H1 (cell line): ENCODE results near the gene CRADD. TPM values are rescaled to one million over a fixed set of nuclear protein-coding genes. Genes with fewer than 3 reads are reported as not detected.

Experiments
- CTCF ChIA-PET: fragments of 300-600 bp; sonication (Branson Sonifier 250); formaldehyde crosslinking; loops from one replicate; lab custom pipeline; 2021; ENCODE audit not compliant: partially characterized antibody; lab: Charles Lee
- POLR2A ChIA-PET: fragments of 300-600 bp; sonication (Branson Sonifier 250); formaldehyde crosslinking; loops from one replicate; lab custom pipeline; 2021; ENCODE audit warnings: inconsistent platforms; ENCODE audit not compliant: partially characterized antibody; lab: Charles Lee
- DNase-seq, 2 experiments: peaks; one replicate each; pipeline versions ENCODE4 v3.0.0 to v3.0.0-alpha.2; 2010 to 2022; ENCODE audit warnings: low spot score in 2 of 2, low read depth in 1 of 2, mixed read lengths in 1 of 2
- FAIRE-seq: peaks from 2 replicates; lab custom pipeline; 2011; peaks lifted over from hg19 to GRCh38; lab: Jason Lieb, UNC
- H2AFZ ChIP-seq: 2 replicates; pipeline ENCODE4 v1.8.1; 2012; ENCODE audit warnings: low read length, inconsistent platforms
- H2AK5ac ChIP-seq: 2 replicates; pipeline ENCODE4 v1.6.1; 2013; ENCODE audit warnings: low read depth, low read length
- H2BK120ac ChIP-seq: replicated peaks from 2 replicates; pipeline ENCODE3; 2013; ENCODE audit warnings: low read depth, low read length, inconsistent platforms
- H2BK12ac ChIP-seq: 2 replicates; pipeline ENCODE4 v1.6.1; 2013; ENCODE audit warnings: low read depth, low read length
- H2BK15ac ChIP-seq: 2 replicates; pipeline ENCODE4 v1.6.1; 2013; ENCODE audit warnings: low read length
- H2BK20ac ChIP-seq: 2 replicates; pipeline ENCODE4 v1.6.1; 2013; ENCODE audit warnings: low read length
- H2BK5ac ChIP-seq: 2 replicates; pipeline ENCODE4 v1.6.1; 2013; ENCODE audit warnings: low read depth, low read length
- H3K14ac ChIP-seq: 2 replicates; pipeline ENCODE4 v1.6.1; 2013; ENCODE audit warnings: inconsistent platforms; ENCODE audit not compliant: insufficient read length
- H3K18ac ChIP-seq: 2 replicates; pipeline ENCODE4 v1.6.1; 2013; ENCODE audit warnings: low read length; ENCODE audit errors: extremely low read depth
- H3K23ac ChIP-seq: 2 replicates; pipeline ENCODE4 v1.6.1; 2013; ENCODE audit warnings: inconsistent platforms; ENCODE audit not compliant: insufficient read length
- H3K23me2 ChIP-seq: 2 replicates; pipeline ENCODE4 v1.6.1; 2013; ENCODE audit warnings: low read depth, low read length
- H3K27ac ChIP-seq: 2 replicates; pipeline ENCODE4 v1.6.1; 2011; ENCODE audit warnings: low read depth, low read length, inconsistent platforms
- H3K27me3 ChIP-seq, 4 experiments: replicated peaks in 1 of 4; 1 replicate in 1 of 4; 2 replicates in 3 of 4; pipeline versions ENCODE4 v1.6.1 to v1.8.1; 2011 to 2013; ENCODE audit warnings: low read length in 3 of 4, mild to moderate bottlenecking in 3 of 4, inconsistent platforms in 2 of 4, mixed read lengths in 2 of 4, moderate library complexity in 1 of 4; ENCODE audit not compliant: control insufficient read depth in 3 of 4, insufficient read depth in 3 of 4; ENCODE audit errors: extremely low read depth in 1 of 4
- H3K36me3 ChIP-seq, 4 experiments: 2 replicates each; pipeline versions ENCODE4 v1.6.1 to v1.8.1; 2011 to 2013; ENCODE audit warnings: mild to moderate bottlenecking in 4 of 4, low read length in 3 of 4, moderate library complexity in 2 of 4, control low read depth in 1 of 4, inconsistent platforms in 1 of 4; ENCODE audit not compliant: insufficient read depth in 4 of 4, control insufficient read depth in 2 of 4
- H3K4ac ChIP-seq: replicated peaks from 2 replicates; pipeline ENCODE3; 2013; ENCODE audit warnings: low read length, low read depth, mixed read lengths, inconsistent platforms; ENCODE audit not compliant: insufficient read length
- H3K4me1 ChIP-seq, 4 experiments: replicated peaks in 1 of 4; 1 replicate in 1 of 4; 2 replicates in 3 of 4; pipeline versions ENCODE4 v1.6.1 to v1.8.1; 2011 to 2013; ENCODE audit warnings: low read length in 3 of 4, inconsistent platforms in 2 of 4, mixed read lengths in 1 of 4; ENCODE audit not compliant: insufficient read depth in 4 of 4, control insufficient read depth in 3 of 4
- H3K4me2 ChIP-seq, 2 experiments: 2 replicates each; pipeline versions ENCODE4 v1.6.1 to v1.8.1; 2011 to 2013; ENCODE audit warnings: low read depth in 2 of 2, low read length in 2 of 2, control low read depth in 1 of 2, inconsistent platforms in 1 of 2, mild to moderate bottlenecking in 1 of 2; ENCODE audit not compliant: insufficient read depth in 1 of 2
- H3K4me3 ChIP-seq, 4 experiments: fragments of 200-600, 300-600 bp in 1 of 4; sonication (generic), shearing (Covaris generic), sonication (Bioruptor Twin) in 1 of 4; 2 replicates each; pipeline versions ENCODE4 v1.5.1 to v1.8.1; 2011 to 2016; ENCODE audit warnings: low read length in 4 of 4, low read depth in 3 of 4, control low read depth in 2 of 4, inconsistent platforms in 2 of 4, mild to moderate bottlenecking in 2 of 4, mixed read lengths in 1 of 4, moderate library complexity in 1 of 4; ENCODE audit not compliant: insufficient read depth in 2 of 4; ENCODE audit errors: extremely low read depth in 1 of 4
- H3K56ac ChIP-seq: replicated peaks from 2 replicates; pipeline ENCODE3; 2013; ENCODE audit warnings: low read depth, mild to moderate bottlenecking, mixed read lengths, low read length, inconsistent platforms; ENCODE audit not compliant: insufficient read length
- H3K79me1 ChIP-seq: 2 replicates; pipeline ENCODE4 v1.6.1; 2013; ENCODE audit warnings: low read depth, low read length, control low read depth
- H3K79me2 ChIP-seq, 2 experiments: 2 replicates each; pipeline versions ENCODE4 v1.6.1 to v1.8.1; 2012 to 2013; ENCODE audit warnings: low read length in 2 of 2, mild to moderate bottlenecking in 2 of 2, inconsistent platforms in 1 of 2; ENCODE audit not compliant: insufficient read depth in 2 of 2, control insufficient read depth in 1 of 2
- H3K9ac ChIP-seq, 4 experiments: replicated peaks in 1 of 4; 1 replicate in 1 of 4; 2 replicates in 3 of 4; pipeline versions ENCODE4 v1.6.1 to v1.8.1; 2011 to 2013; ENCODE audit warnings: low read depth in 3 of 4, low read length in 3 of 4, control low read depth in 2 of 4, mild to moderate bottlenecking in 2 of 4, moderate library complexity in 2 of 4, inconsistent platforms in 1 of 4; ENCODE audit errors: extremely low read depth in 1 of 4
- H3K9me3 ChIP-seq, 2 experiments: 2 replicates each; pipeline versions ENCODE4 v1.6.1 to v1.8.1; 2012 to 2013; ENCODE audit warnings: mild to moderate bottlenecking in 2 of 2, moderate library complexity in 2 of 2, control low read depth in 1 of 2, inconsistent platforms in 1 of 2, low read depth in 1 of 2, low read length in 1 of 2, mixed read lengths in 1 of 2; ENCODE audit not compliant: insufficient read depth in 2 of 2
- H4K20me1 ChIP-seq, 2 experiments: replicated peaks in 1 of 2; 2 replicates each; pipeline versions ENCODE3 to v1.8.1; 2011 to 2013; ENCODE audit warnings: inconsistent platforms in 2 of 2, low read length in 2 of 2, mild to moderate bottlenecking in 1 of 2; ENCODE audit not compliant: insufficient read depth in 2 of 2, control insufficient read depth in 1 of 2
- H4K5ac ChIP-seq: 2 replicates; pipeline ENCODE4 v1.6.1; 2013; ENCODE audit warnings: low read length, low read depth, mixed read lengths, inconsistent platforms; ENCODE audit not compliant: insufficient read length
- H4K8ac ChIP-seq: 2 replicates; pipeline ENCODE4 v1.8.0; 2013; ENCODE audit warnings: mild to moderate bottlenecking, moderate library complexity, low read length, inconsistent platforms; ENCODE audit not compliant: insufficient read depth; ENCODE audit errors: extremely low read depth
- H4K91ac ChIP-seq: replicated peaks from 2 replicates; pipeline ENCODE3; 2013; ENCODE audit warnings: low read length, mixed read lengths, inconsistent platforms; ENCODE audit not compliant: insufficient read length
- RAD21 ChIP-seq, 2 experiments: IDR thresholded peaks in 1 of 2; conservative IDR thresholded peaks in 1 of 2; 2 replicates each; pipeline ENCODE4 v1.6.1; 2011; ENCODE audit warnings: low read depth in 2 of 2, low read length in 2 of 2, improper control_type of control experiment in 1 of 2, inconsistent platforms in 1 of 2, mild to moderate bottlenecking in 1 of 2, moderate library complexity in 1 of 2
- SIX5 ChIP-seq: IDR thresholded peaks from 2 replicates; pipeline ENCODE4 v1.6.1; 2011; ENCODE audit warnings: mild to moderate bottlenecking, low read depth, low read length
- SP1 ChIP-seq: IDR thresholded peaks from 2 replicates; pipeline ENCODE4 v1.6.1; 2011; ENCODE audit warnings: low read depth, low read length
- WGBS, 2 experiments: shearing (Covaris generic) in 1 of 2; methylation state at CpG; one replicate each; pipeline versions ENCODE4 v1.1.6 to v1.1.7; 2013 to 2015; ENCODE audit warnings: low lambda C conversion rate in 2 of 2, mixed read lengths in 2 of 2, inconsistent platforms in 1 of 2, low coverage in 1 of 2, missing lambda C conversion rate in 1 of 2; ENCODE audit not compliant: insufficient replicate concordance in 2 of 2, insufficient coverage in 1 of 2, insufficient read length in 1 of 2; ENCODE audit errors: extremely low coverage in 1 of 2, missing lambda C conversion rate in 1 of 2; 5-methylcytosine and 5-hydroxymethylcytosine counted together
- polyA plus RNA-seq, 7 experiments: library from polyadenylated mRNA; depleted of rRNA in 3 of 7; stranded (reverse) in 5 of 7; unstranded in 2 of 7; fragments of >200 nt in 5 of 7; fragments of 200-250 nt in 2 of 7; gene quantifications; 1 replicate in 5 of 7; 2 replicates in 1 of 7; 4 replicates in 1 of 7; pipeline versions ENCODE4 v1.2.1 to v1.2.3, GENCODE V29; 2011 to 2013; ENCODE audit warnings: missing spikeins in 2 of 7, mixed read lengths in 2 of 7
- total RNA-seq: library from RNA; stranded (reverse); fragmentation: NEBNext Ultra II Directional; extraction: Animal tissue kit (Norgen Biotek cat#: 25700); gene quantifications from 2 replicates; pipeline ENCODE4 v1.2.1, GENCODE V29; 2021
- TF ChIP-seq, protein P1 (sequence below), 3 experiments: IDR thresholded peaks; 1 replicate in 2 of 3; 2 replicates in 1 of 3; pipeline versions ENCODE4 v1.5.1 to v1.6.1; 2011; ENCODE audit warnings: low read length in 3 of 3, mild to moderate bottlenecking in 3 of 3, inconsistent platforms in 2 of 3, low read depth in 1 of 3, moderate library complexity in 1 of 3; ENCODE audit not compliant: insufficient read depth in 1 of 3; ENCODE audit errors: control extremely low read depth in 1 of 3

Gene CRADD
- total and polyA plus RNA-seq, 2 of the 8 experiments (the other 6 are each of a cell fraction or from before 2014, with no cell fraction given), result 8.1 to 15.4 TPM

DNA sequence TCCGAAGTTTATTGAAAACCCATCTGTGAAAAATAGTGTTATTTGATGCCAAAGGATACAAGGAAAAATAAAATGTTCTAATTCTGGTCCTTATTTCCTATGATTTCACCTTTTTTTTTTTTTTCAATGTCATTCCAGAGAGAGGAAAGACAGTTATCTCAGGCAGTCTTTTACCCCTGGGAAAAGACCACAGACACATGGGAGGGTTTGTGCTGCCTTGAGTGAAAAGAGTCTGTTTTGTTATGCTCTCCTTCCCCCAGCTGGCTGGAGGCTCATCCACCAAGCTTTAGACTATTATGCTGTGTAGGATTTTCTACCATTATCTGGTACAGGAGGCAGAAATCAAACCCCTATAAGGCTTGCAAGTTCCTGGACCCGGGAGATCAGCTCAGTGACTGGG is 151.8 kb downstream of the CRADD start:
- CTCF ChIA-PET, result interaction anchor here (0.6 to 3.6 kb wide), 8 partner anchors 10 to 272 kb away, joined by 3 to 18 read pairs (median 4); no protein-coding TSS in a partner anchor
- Histone ChIP-seq H3K4me3 (no peak overlapping the region), H3K23ac (no peak overlapping the region), H3K4me1 (peaks cover 1 to 6% (median 3%) of the 10 kb centered on the region in 4 experiments; a peak in 5 of 7 replicates), H2BK12ac (no peak overlapping the region; the same call in 1 of the 2 replicates), H3K36me3 (no peaks in the 10 kb centered on the region), H3K79me1 (no peaks in the 10 kb centered on the region), H3K9ac (no peak overlapping the region), H3K27me3 (no peaks in the 10 kb centered on the region; a peak in 1 of 7 replicates), H3K14ac (no peak overlapping the region), H3K56ac (no peak overlapping the region), H3K18ac (no peak overlapping the region), H2BK20ac (no peak overlapping the region), H3K4ac (no peak overlapping the region), H4K20me1 (no peaks in the 10 kb centered on the region), H2BK15ac (no peak overlapping the region), H3K4me2 (no peak overlapping the region), H3K9me3 (no peaks in the 10 kb centered on the region), H4K5ac (no peak overlapping the region), H2AFZ (no peak overlapping the region), H4K8ac (no peak overlapping the region), H2AK5ac (no peak overlapping the region), H4K91ac (no peak overlapping the region), H3K79me2 (no peaks in the 10 kb centered on the region), H3K23me2 (no peaks in the 10 kb centered on the region), H3K27ac (no peak overlapping the region), H2BK120ac (no peak overlapping the region), H2BK5ac (no peak overlapping the region)
- FAIRE-seq (no peak), DNase-seq (no peak)
- POLR2A ChIA-PET, result interaction anchor here (0.6 kb wide), 1 partner anchor 323 kb away, joined by 3 read pairs; no protein-coding TSS in a partner anchor
- 81% methylated on average over 2 of the region's 2 CpGs; no CpG with 5 or more reads in 1 of the 2 experiments for WGBS, 2 experiments
- TF ChIP-seq RAD21 (IDR thresholded peaks at IDR 0.05 in 1 of 2, conservative IDR thresholded peaks at IDR 0.05 in 1 of 2; ENCODE audit: low read depth in 2 of 2, low read length in 2 of 2) (peak in 1 of 2 experiments; percentile 9; a peak in 1 of 4 replicates), SP1 (no peak), SIX5 (no peak)
- TF ChIP-seq, protein P1, sequence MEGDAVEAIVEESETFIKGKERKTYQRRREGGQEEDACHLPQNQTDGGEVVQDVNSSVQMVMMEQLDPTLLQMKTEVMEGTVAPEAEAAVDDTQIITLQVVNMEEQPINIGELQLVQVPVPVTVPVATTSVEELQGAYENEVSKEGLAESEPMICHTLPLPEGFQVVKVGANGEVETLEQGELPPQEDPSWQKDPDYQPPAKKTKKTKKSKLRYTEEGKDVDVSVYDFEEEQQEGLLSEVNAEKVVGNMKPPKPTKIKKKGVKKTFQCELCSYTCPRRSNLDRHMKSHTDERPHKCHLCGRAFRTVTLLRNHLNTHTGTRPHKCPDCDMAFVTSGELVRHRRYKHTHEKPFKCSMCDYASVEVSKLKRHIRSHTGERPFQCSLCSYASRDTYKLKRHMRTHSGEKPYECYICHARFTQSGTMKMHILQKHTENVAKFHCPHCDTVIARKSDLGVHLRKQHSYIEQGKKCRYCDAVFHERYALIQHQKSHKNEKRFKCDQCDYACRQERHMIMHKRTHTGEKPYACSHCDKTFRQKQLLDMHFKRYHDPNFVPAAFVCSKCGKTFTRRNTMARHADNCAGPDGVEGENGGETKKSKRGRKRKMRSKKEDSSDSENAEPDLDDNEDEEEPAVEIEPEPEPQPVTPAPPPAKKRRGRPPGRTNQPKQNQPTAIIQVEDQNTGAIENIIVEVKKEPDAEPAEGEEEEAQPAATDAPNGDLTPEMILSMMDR (IDR thresholded peaks at IDR 0.05; ENCODE audit: control extremely low read depth in 1 of 3, insufficient read depth in 1 of 3, low read depth in 1 of 3, low read length in 3 of 3), result no peak
